SK-N-SH (cell line): ENCODE results near the gene SLC35C1. TPM values are rescaled to one million over a fixed set of nuclear protein-coding genes. Genes with fewer than 3 reads are reported as not detected.

ENCODE experiments used
- CTCF ChIA-PET: fragments of 300-600, 350-600 bp; formaldehyde crosslinking; extraction: SDS; loops from one replicate; lab custom pipeline; 2021; lab: Yijun Ruan, JAX
- POLR2A ChIA-PET: fragments of 350-600 bp; sonication (Branson Sonifier 250); formaldehyde crosslinking; extraction: SDS; loops from one replicate; lab custom pipeline; 2020; ENCODE audit warnings: antibody characterized with exemption, inconsistent platforms; lab: Yijun Ruan, JAX
- DNase-seq: peaks from one replicate; pipeline ENCODE4 v3.0.0; 2012
- H2AFZ ChIP-seq: fragments of 200-600 bp; sonication (generic); 2 replicates; pipeline ENCODE4 v1.8.1; 2016; ENCODE audit warnings: antibody characterized with exemption, mild to moderate bottlenecking, low read depth
- H3F3A ChIP-seq: fragments of 200-600 bp; sonication (generic); replicated peaks from 2 replicates; pipeline ENCODE3; 2016; ENCODE audit warnings: antibody characterized with exemption, mild to moderate bottlenecking; ENCODE audit not compliant: insufficient read depth
- H3K27ac ChIP-seq, 2 experiments: fragments of 200-500 bp in 1 of 2; fragments of 200-600 bp in 1 of 2; sonication (Bioruptor generic) in 1 of 2; sonication (generic), shearing (Covaris generic) in 1 of 2; 2 replicates each; pipeline versions ENCODE4 v1.5.1 to v1.6.1; 2014 to 2016; ENCODE audit warnings: low read depth in 2 of 2, inconsistent platforms in 1 of 2, low read length in 1 of 2, mild to moderate bottlenecking in 1 of 2, mixed read lengths in 1 of 2
- H3K27me3 ChIP-seq: fragments of 200-600 bp; sonication (generic), shearing (Covaris generic); 2 replicates; pipeline ENCODE4 v1.6.1; 2016; ENCODE audit warnings: mixed run types; ENCODE audit not compliant: insufficient read depth
- H3K36me3 ChIP-seq, 2 experiments: fragments of 200-500 bp in 1 of 2; fragments of 200-600 bp in 1 of 2; sonication (Bioruptor generic) in 1 of 2; sonication (generic) in 1 of 2; replicated peaks in 1 of 2; 2 replicates each; pipeline versions ENCODE3 to v1.5.1; 2014 to 2016; ENCODE audit warnings: low read length in 1 of 2, mild to moderate bottlenecking in 1 of 2; ENCODE audit not compliant: insufficient read depth in 2 of 2, control insufficient read depth in 1 of 2
- H3K4me1 ChIP-seq, 2 experiments: fragments of 200-500 bp in 1 of 2; fragments of 200-600 bp in 1 of 2; sonication (Bioruptor generic) in 1 of 2; sonication (generic), shearing (Covaris generic) in 1 of 2; 2 replicates each; pipeline versions ENCODE4 v1.5.1 to v1.6.1; 2014 to 2016; ENCODE audit warnings: low read depth in 1 of 2, low read length in 1 of 2, mixed run types in 1 of 2; ENCODE audit not compliant: insufficient read depth in 2 of 2, control insufficient read depth in 1 of 2
- H3K4me2 ChIP-seq: fragments of 200-600 bp; sonication (generic), shearing (Covaris generic); 2 replicates; pipeline ENCODE4 v1.6.1; 2017; ENCODE audit warnings: mixed run types
- H3K4me3 ChIP-seq, 2 experiments: fragments of 200-500 bp in 1 of 2; fragments of 200-600 bp in 1 of 2; sonication (Bioruptor generic) in 1 of 2; sonication (generic), shearing (Covaris generic) in 1 of 2; 2 replicates each; pipeline versions ENCODE4 v1.5.1 to v1.8.1; 2014 to 2016; ENCODE audit warnings: low read depth in 2 of 2, inconsistent platforms in 1 of 2, low read length in 1 of 2, mild to moderate bottlenecking in 1 of 2, mixed read lengths in 1 of 2, moderate library complexity in 1 of 2
- H3K79me2 ChIP-seq: fragments of 200-600 bp; sonication (generic); 2 replicates; pipeline ENCODE4 v1.8.1; 2017; ENCODE audit warnings: mild to moderate bottlenecking; ENCODE audit not compliant: insufficient read depth
- H3K9ac ChIP-seq: fragments of 200-600 bp; sonication (generic); 2 replicates; pipeline ENCODE4 v1.6.1; 2017; ENCODE audit warnings: mixed run types
- H3K9me2 ChIP-seq: fragments of 200-600 bp; sonication (generic); 2 replicates; pipeline ENCODE4 v1.6.1; 2017; ENCODE audit warnings: mixed run types
- H3K9me3 ChIP-seq: fragments of 200-600 bp; sonication (generic); 2 replicates; pipeline ENCODE4 v1.6.1; 2017; ENCODE audit warnings: mixed run types, mild to moderate bottlenecking, moderate library complexity
- H4K20me1 ChIP-seq: fragments of 200-600 bp; sonication (generic); 2 replicates; pipeline ENCODE4 v1.6.1; 2017; ENCODE audit warnings: mild to moderate bottlenecking, mixed run types; ENCODE audit not compliant: insufficient read depth
- CHD2 ChIP-seq: fragments of 150-350 bp; IDR thresholded peaks from 2 replicates; pipeline ENCODE4 v1.6.1; 2018; ENCODE audit warnings: low read length; ENCODE audit not compliant: partially characterized antibody
- CTCF ChIP-seq: fragments of 200-600 bp; sonication (generic); IDR thresholded peaks from 2 replicates; pipeline ENCODE4 v1.6.1; 2017; ENCODE audit warnings: antibody characterized with exemption, mild to moderate bottlenecking, moderate library complexity
- EP300 ChIP-seq, 2 experiments: IDR thresholded peaks; 2 replicates each; pipeline versions ENCODE4 v1.4.0 to v1.6.1; 2012; ENCODE audit warnings: borderline replicate concordance in 1 of 2, low read depth in 1 of 2, low read length in 1 of 2
- EZH2phosphoT487 ChIP-seq: fragments of 200-600 bp; sonication (generic); IDR thresholded peaks from 2 replicates; pipeline ENCODE4 v1.6.1; 2017; ENCODE audit warnings: low read depth, mixed run types, mild to moderate bottlenecking, antibody characterized with exemption, moderate library complexity, borderline replicate concordance
- FOSL2 ChIP-seq: IDR thresholded peaks from 2 replicates; pipeline ENCODE4 v1.4.0; 2012; ENCODE audit warnings: low read depth, mild to moderate bottlenecking, moderate library complexity, borderline replicate concordance
- FOXM1 ChIP-seq: IDR thresholded peaks from 2 replicates; pipeline ENCODE4 v1.4.0; 2012; ENCODE audit warnings: low read depth, mild to moderate bottlenecking
- GABPA ChIP-seq: IDR thresholded peaks from 2 replicates; pipeline ENCODE4 v1.4.0; 2012; ENCODE audit warnings: low read depth, mild to moderate bottlenecking
- MAX ChIP-seq: IDR thresholded peaks from 2 replicates; pipeline ENCODE4 v1.4.0; 2012; ENCODE audit warnings: low read depth
- PBX3 ChIP-seq: IDR thresholded peaks from 2 replicates; pipeline ENCODE4; 2012
- RAD21 ChIP-seq: IDR thresholded peaks from 2 replicates; pipeline ENCODE4 v1.6.1; 2012; ENCODE audit warnings: mild to moderate bottlenecking, low read length
- RFX5 ChIP-seq: IDR thresholded peaks from 2 replicates; pipeline ENCODE4 v1.6.1; 2012; ENCODE audit warnings: mild to moderate bottlenecking, improper control_type of control experiment, low read length
- SIN3A ChIP-seq: IDR thresholded peaks from 2 replicates; pipeline ENCODE4 v1.6.1; 2012; ENCODE audit warnings: low read depth, mild to moderate bottlenecking, low read length, moderate library complexity, borderline replicate concordance
- SMC3 ChIP-seq: IDR thresholded peaks from 2 replicates; pipeline ENCODE4 v1.6.1; 2012; ENCODE audit warnings: low read depth, low read length, improper control_type of control experiment
- TCF12 ChIP-seq: IDR thresholded peaks from 2 replicates; pipeline ENCODE4 v1.4.0; 2012
- TEAD4 ChIP-seq: IDR thresholded peaks from 2 replicates; pipeline ENCODE4 v1.4.0; 2012; ENCODE audit warnings: mild to moderate bottlenecking, borderline replicate concordance; ENCODE audit not compliant: insufficient read depth
- WGBS: methylation state at CpG from one replicate; pipeline ENCODE4 v1.1.6; 2017; ENCODE audit warnings: low lambda C conversion rate; 5-methylcytosine and 5-hydroxymethylcytosine counted together
- polyA plus RNA-seq, 3 experiments: library from polyadenylated mRNA; depleted of rRNA; stranded (reverse); fragments of >200 nt; gene quantifications; 2 replicates each; pipeline ENCODE4 v1.2.3, GENCODE V29; 2012
- TF ChIP-seq, protein P1 (sequence below): IDR thresholded peaks from 2 replicates; pipeline ENCODE4 v1.4.0; 2012; ENCODE audit warnings: low read depth, borderline replicate concordance

The SLC35C1 gene
- polyA plus RNA-seq, 1 of the 3 experiments (the other 2 are of a cell fraction): 6.2 TPM

- peak; percentile 35 for DNase-seq
- WGBS: 81% methylated on average over 6 of the region's 7 CpGs
- H3K9me2 ChIP-seq: no peaks in the 10 kb centered on the region
- H3F3A ChIP-seq: no peaks in the 10 kb centered on the region
- H3K4me1 ChIP-seq: peaks cover 0 to 5% of the 10 kb centered on the region in 2 experiments; a peak in 2 of 4 replicates
- H3K27ac ChIP-seq: no peak overlapping the region
- no peaks in the 10 kb centered on the region for H3K9me3 ChIP-seq
- H3K79me2 ChIP-seq: peaks cover 18% of the 10 kb centered on the region; the same call in 1 of the 2 replicates
- peaks cover 8 to 33% of the 10 kb centered on the region in 2 experiments for H3K36me3 ChIP-seq
- ChIA-PET POLR2A (no interaction called here), CTCF (interaction anchor here (1.0 to 1.1 kb wide), 2 partner anchors 15 to 31 kb away, joined by 3 read pairs; no protein-coding TSS in a partner anchor)
- TF ChIP-seq PBX3 (no peak), SIN3A (no peak), FOSL2 (no peak), RAD21 (no peak), RFX5 (no peak), CHD2 (no peak), MAX (no peak)
- H2AFZ ChIP-seq: no peak overlapping the region
- H3K9ac ChIP-seq: no peak overlapping the region
- H4K20me1 ChIP-seq: peaks cover 24% of the 10 kb centered on the region
- no peak overlapping the region for H3K4me2 ChIP-seq
- H3K27me3 ChIP-seq: no peaks in the 10 kb centered on the region
- no peak overlapping the region for H3K4me3 ChIP-seq
Observed at GRCh38 chr11:45812581-45813548, 7.9 kb downstream of the SLC35C1 start.

- DNase-seq: peak; percentile 32
- peaks cover 0 to 3% of the 10 kb centered on the region in 2 experiments; a peak in 1 of 4 replicates for H3K4me1 ChIP-seq
- H4K20me1 ChIP-seq: no peaks in the 10 kb centered on the region
- no peaks in the 10 kb centered on the region for H3K9me3 ChIP-seq
- H3K9me2 ChIP-seq: no peaks in the 10 kb centered on the region
- H3F3A ChIP-seq: no peaks in the 10 kb centered on the region
- no peak overlapping the region for H3K9ac ChIP-seq
- no peak overlapping the region for H3K4me2 ChIP-seq
- CTCF ChIA-PET: interaction anchor here (0.6 to 2.0 kb wide), 4 partner anchors 13 to 57 kb away, joined by 3 to 5 read pairs (median 3); no protein-coding TSS in a partner anchor
- no peaks in the 10 kb centered on the region for H3K79me2 ChIP-seq
- no peak overlapping the region for H3K4me3 ChIP-seq
- POLR2A ChIA-PET: no interaction called here
- H2AFZ ChIP-seq: no peak overlapping the region
- H3K27me3 ChIP-seq: no peaks in the 10 kb centered on the region
- no peak overlapping the region for H3K27ac ChIP-seq
- H3K36me3 ChIP-seq: peaks cover 0 to 17% of the 10 kb centered on the region in 2 experiments
- 70% methylated on average over 3 of the region's 3 CpGs for WGBS
- no peak for TF ChIP-seq EP300 (IDR thresholded peaks at IDR 0.05; ENCODE audit: borderline replicate concordance in 1 of 2, low read depth in 1 of 2, low read length in 1 of 2)
- TF ChIP-seq CHD2: no peak
- no peak for TF ChIP-seq PBX3
- no peak for TF ChIP-seq GABPA
- TF ChIP-seq, protein P1, sequence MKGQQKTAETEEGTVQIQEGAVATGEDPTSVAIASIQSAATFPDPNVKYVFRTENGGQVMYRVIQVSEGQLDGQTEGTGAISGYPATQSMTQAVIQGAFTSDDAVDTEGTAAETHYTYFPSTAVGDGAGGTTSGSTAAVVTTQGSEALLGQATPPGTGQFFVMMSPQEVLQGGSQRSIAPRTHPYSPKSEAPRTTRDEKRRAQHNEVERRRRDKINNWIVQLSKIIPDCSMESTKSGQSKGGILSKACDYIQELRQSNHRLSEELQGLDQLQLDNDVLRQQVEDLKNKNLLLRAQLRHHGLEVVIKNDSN: no peak
- no peak for TF ChIP-seq SMC3
- no peak for TF ChIP-seq TCF12
- no peak for TF ChIP-seq FOXM1
- TF ChIP-seq TEAD4: no peak
- TF ChIP-seq EZH2phosphoT487: no peak
- no peak for TF ChIP-seq CTCF
Observed at GRCh38 chr11:45815747-45816146, 10.8 kb downstream of the SLC35C1 start.
